HL-60 (cell line): ENCODE data around the gene PLEKHG1.

Experiments used
- DNase-seq, 2 experiments: peaks; one replicate each; pipeline ENCODE4 v3.0.0-alpha.2; 2010 to 2020; ENCODE audit warnings: low read depth in 1 of 2, low spot score in 1 of 2
- H3K27ac ChIP-seq: fragments of 250-450 bp; sonication (Bioruptor Pico); replicated peaks from 2 replicates; pipeline ENCODE4 v1.5.1; 2020; ENCODE audit warnings: mild to moderate bottlenecking, moderate library complexity
- H3K27me3 ChIP-seq: fragments of 250-450 bp; sonication (Bioruptor Pico); 2 replicates; pipeline ENCODE4 v1.5.1; 2021; ENCODE audit warnings: mild to moderate bottlenecking, moderate library complexity; ENCODE audit not compliant: insufficient read depth, poor library complexity, severe bottlenecking
- H3K4me3 ChIP-seq: replicated peaks from 2 replicates; pipeline ENCODE4 v1.5.1; 2011; ENCODE audit warnings: mild to moderate bottlenecking, control low read depth, low read length; ENCODE audit not compliant: insufficient read depth
- CTCF ChIP-seq: IDR thresholded peaks from one replicate; pipeline ENCODE4 v1.5.1; 2011; ENCODE audit warnings: low read length, control low read depth, inconsistent platforms; ENCODE audit not compliant: insufficient read depth
- GABPA ChIP-seq: IDR thresholded peaks from 2 replicates; pipeline ENCODE4 v1.6.1; 2012; ENCODE audit warnings: low read depth
- POLR2AphosphoS5 ChIP-seq: IDR thresholded peaks from 2 replicates; pipeline ENCODE4 v1.6.1; 2012; ENCODE audit warnings: low read depth
- REST ChIP-seq: IDR thresholded peaks from 2 replicates; pipeline ENCODE4 v1.6.1; 2012; ENCODE audit warnings: low read depth; ENCODE audit not compliant: insufficient replicate concordance
- SPI1 ChIP-seq: IDR thresholded peaks from 2 replicates; pipeline ENCODE4 v1.6.1; 2012; ENCODE audit warnings: low read depth, mild to moderate bottlenecking, borderline replicate concordance

The PLEKHG1 gene

DNA sequence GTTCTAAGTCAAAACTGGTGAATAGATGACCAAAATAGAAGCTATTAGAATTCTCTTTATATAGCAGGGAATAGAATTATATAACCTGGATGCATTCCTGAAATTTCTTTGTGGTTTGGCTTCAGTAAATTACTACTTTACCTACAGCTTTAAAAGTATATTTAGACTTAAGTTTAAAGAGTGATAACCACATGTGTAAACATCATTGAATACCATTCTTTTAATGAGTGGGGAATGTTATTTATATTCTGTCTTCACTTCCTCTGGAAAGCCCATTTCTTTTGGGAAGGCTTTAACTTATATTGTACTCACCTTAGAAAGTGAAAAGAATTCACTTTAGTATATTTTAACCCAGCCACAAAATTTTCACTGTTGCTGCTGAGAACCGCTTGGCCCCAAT is 39.1 kb downstream of the PLEKHG1 start:
- TF ChIP-seq REST: no peak
- TF ChIP-seq CTCF: no peak
- no peak for TF ChIP-seq GABPA
- TF ChIP-seq POLR2AphosphoS5: no peak
- TF ChIP-seq SPI1: no peak
- Histone ChIP-seq H3K4me3 (no peak overlapping the region), H3K27me3 (peaks cover 8% of the 10 kb centered on the region), H3K27ac (no peak overlapping the region)
- DNase-seq: no peak

GRCh38 chr6:150639823-150640331 is 40.2 kb downstream of the PLEKHG1 start:
- TF ChIP-seq CTCF (no peak), SPI1 (no peak), POLR2AphosphoS5 (no peak), REST (no peak), GABPA (no peak)
- DNase-seq: no peak
- peaks cover 8% of the 10 kb centered on the region for H3K27me3 ChIP-seq
- H3K27ac ChIP-seq: no peak overlapping the region
- H3K4me3 ChIP-seq: no peak overlapping the region

- H3K4me3 ChIP-seq: no peak overlapping the region
- H3K27me3 ChIP-seq: peaks cover 3% of the 10 kb centered on the region
- DNase-seq: no peak
- TF ChIP-seq CTCF: no peak
- TF ChIP-seq SPI1: no peak
- TF ChIP-seq GABPA: no peak
- no peak for TF ChIP-seq REST
- TF ChIP-seq POLR2AphosphoS5: no peak
- no peak overlapping the region for H3K27ac ChIP-seq
Observed at GRCh38 chr6:150640556-150641209, 41.0 kb downstream of the PLEKHG1 start.
